GM21528 (cell line): Measurements from ENCODE around the gene PRSS23.
"Not testable (repeated sequence)": the region's sequence is repeated elsewhere in the genome, so short reads cannot be mapped to it uniquely, and the experiment has no call there.

ENCODE experiments used
- ATAC-seq: cut with Tn5 transposase; IDR thresholded peaks from one replicate; pipeline ENCODE4 v1.9.1; 2021; ENCODE audit warnings: mild to moderate bottlenecking, moderate library complexity; ENCODE audit not compliant: unreplicated experiment, low FRiP score

The PRSS23 gene

DNA sequence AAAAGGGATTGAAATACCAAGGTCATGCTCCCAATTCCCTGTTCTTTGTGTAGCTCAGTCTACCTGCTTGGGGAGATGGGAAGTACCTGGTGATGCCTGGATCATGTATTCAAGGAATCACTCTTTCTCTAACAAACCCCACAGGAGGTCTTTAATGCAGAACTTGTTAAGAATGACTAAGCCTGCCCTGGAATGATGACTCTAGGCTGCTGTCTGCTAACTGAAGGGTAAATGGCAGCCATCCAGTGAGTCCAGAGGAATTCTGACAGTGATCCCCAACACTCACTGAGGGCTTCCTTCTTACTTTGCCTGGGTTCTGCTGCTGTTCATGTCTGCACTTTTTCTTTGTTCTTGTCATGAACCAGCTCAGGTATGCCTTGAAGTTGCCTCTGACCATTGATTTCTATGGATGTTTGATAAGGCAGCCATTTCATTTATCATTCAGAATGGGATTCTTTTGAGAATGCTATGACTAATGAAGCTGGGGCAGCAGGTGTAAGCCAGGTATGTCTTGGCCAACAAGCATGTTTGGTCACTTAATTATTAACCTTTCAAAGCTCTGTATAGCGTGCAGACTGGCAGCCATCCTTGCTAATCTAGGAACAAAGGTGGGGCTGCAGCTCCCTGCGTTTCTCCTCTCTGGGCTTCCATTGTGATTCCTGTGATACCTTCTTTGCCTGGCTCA, 11.4 kb downstream of the PRSS23 start:
- no peak for ATAC-seq

DNA sequence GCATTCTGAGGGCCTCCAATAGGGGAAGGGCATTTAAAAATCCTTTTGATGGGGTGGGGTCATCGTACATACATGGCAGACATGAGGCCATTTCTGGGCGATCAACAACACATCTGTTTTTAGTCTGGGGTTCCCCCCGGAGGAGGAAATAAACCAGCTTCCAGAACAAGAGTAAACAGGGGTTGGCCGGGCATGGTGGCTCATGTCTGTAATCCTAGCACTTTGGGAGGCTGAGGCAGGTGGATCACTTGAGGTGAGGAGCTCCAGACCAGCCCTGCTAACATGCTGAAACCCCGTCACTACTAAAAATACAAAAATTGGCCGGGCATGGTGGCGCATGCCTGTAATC, 12.0 kb downstream of the PRSS23 start:
- no peak for ATAC-seq

DNA sequence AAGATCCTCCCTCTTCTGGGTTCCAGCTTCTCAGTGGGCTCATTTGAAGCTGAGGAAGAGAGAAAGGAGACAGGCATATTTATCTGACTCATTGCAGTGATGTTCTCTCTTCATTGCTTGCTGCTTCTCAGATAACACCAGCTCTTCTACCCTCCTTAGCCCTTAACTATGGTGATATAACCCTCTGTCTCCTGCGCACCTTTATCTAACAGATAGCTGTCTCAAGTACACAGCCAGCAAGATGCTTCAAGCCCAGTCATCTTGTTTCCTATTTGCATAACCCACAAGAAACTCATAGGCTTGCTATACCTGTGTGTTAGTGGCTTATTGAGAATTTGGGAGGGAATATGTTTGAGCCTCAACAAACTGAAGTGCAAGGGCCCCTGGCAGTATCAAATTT, 12.6 kb downstream of the PRSS23 start:
- ATAC-seq: no peak

DNA sequence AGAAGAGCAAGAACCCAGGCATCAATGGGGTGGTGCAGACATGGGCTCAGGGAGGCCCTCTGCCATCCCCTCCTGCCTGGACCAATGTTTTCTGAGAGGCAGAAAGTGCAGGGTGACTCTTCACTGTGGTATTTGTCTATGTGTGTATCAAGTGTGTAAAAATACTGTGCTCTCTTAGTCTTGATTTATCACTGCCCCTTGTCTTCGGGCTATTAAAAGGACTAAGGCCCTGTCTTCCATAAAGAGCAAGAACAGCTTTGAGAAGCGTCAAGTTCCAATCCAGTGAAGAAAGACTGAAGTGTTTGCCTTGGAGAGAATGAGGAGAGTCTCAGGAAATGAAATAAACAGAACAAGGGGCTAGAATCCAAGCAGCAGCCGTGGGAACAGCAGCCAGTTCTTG, 14.4 kb downstream of the PRSS23 start:
- ATAC-seq: no peak

DNA sequence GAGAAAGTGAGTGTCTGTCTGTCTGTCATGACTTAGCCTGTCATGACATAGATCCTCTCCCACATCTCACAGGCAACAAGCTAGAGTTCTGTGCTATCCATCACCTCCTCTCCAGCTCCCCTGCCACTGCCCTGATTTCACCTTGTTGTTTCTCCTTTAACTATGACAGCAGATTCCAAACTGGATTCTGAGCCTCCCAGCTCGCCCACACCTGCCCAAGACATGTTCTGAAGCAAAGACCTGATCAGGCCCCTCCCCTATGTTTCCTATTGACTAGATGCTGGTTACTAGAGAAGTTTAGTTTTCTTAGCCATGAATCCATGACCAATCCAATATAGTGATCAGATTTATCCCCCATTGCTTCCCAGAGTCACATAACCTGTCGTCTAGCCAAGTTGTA, 15.4 kb downstream of the PRSS23 start:
- no peak for ATAC-seq

DNA sequence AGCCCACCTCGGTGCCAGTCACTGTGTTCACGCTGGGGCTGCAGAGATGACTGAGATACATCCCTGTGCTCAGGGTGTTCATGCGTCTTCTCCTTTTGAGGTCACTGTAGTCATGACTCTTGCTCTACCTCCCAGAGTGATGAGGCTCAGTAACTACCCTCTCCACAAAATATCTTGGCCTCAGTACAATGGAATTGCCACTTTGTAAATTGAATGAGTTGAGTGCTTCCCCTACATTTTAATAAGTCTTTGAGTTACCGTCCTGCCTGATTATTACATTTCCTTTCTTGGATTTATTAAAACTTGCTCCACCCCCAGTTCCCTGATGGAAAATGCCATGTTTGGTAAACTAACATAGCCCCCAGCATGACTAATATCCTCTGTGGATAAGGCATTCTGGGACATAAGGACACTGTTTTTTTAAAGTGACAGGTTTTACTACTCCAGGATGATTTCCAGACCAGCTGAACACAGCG, 15.9 kb downstream of the PRSS23 start:
- no peak for ATAC-seq

DNA sequence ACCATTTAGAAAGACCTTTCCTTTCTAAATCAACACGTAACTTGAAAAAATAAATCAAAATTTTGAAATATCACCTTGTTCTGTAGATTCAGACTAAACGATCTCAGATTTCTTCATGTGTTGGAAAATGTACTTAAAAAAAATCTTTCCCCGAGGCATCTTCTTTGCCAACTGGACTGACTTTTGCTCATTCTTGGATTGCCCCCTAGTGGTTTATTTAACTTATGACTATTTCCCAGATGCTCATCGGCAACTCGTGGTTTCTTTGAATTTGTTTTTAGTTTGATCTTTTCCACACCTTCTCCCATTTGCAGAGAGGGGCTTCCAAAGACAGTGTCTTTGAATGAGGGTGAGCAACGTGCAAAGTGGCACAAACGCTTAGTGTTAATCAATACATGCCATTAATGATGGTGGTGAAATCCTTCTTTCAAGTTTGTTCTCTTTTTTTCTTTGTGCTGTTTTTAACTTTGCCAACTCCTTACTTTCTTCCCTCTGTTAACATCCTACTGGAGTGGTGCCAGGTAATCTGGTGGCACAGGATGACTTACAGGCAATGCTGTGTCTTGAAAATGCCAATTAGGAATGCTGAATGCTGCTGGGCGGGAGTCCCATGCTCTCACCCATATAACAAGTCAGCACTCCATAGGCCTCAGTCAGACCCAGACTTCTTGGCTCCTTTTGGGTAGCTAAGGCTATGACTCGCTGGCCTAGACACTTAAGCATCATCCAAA, 18.3 kb downstream of the PRSS23 start:
- no peak for ATAC-seq

DNA sequence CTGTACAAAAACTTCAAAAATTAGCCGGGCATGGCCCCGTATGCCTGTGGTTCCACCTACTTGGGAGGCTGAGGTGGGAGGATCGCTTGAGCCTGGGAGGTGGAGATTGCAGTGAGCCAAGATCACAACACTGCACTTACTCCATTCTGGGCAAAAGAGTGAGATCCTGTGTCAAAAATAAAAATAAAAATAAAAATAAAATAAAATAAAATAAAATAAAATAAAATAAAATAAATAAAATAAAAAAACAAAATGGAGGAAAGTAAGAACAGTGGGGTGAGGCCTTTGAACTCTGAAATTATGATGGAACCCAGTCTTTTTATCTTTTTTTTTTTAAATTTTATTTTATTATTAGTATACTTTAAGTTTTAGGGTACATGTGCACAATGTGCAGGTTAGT, 23.8 kb downstream of the PRSS23 start:
- not testable (repeated sequence) for ATAC-seq

DNA sequence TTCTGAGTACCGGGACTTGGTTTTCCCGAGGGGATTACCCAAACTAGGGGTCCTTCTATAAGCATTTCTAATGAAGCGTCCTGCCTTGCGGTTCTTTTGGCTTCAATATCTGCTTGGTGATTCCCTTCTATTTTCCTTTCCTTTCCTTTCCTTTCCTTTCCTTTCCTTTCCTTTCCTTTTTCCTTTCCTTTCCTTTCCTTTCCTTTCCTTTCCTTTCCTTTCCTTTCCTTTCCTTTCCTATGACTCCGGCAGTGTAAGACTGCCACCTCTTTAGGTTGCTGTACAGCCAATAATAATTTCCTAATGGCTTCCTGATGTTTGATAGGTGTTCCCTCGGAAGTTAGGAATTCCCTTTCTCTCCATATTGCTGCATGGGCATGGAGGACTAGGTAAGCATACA, 34.0 kb downstream of the PRSS23 start:
- ATAC-seq: not testable (repeated sequence)

DNA sequence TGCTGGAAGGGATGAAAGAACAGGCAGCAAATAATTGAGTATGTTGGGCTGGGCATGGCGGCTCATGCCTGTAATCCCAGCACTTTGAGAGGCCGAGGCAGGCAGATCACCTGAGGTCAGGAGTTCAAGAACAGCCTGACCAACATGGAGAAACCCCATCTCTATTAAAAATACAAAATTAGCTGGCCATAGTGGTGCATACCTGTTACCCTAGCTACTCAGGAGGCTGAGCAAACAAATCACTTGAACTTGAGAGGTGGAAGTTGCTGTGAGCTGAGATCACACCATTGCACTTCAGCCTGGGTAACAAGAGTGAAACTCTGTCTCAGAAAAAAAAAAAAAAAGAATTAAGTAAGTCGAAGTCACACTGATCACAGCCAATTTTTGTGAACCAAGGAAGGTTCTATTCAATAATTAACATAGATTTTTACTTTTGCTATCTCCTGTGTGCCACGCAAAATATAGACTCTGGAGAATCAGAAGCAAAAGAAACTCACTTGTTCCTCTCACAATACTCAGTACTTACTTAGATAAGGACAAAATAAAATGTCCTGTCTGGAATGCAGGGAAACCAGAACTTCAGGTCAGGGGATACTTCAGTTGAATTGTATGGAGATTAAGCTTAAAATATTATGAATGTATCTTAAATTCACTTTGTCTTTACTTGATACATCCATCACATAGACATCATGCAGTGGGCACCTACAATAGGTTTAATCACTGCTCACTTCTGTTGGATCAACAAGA, 44.6 kb downstream of the PRSS23 start:
- not testable (repeated sequence) for ATAC-seq

DNA sequence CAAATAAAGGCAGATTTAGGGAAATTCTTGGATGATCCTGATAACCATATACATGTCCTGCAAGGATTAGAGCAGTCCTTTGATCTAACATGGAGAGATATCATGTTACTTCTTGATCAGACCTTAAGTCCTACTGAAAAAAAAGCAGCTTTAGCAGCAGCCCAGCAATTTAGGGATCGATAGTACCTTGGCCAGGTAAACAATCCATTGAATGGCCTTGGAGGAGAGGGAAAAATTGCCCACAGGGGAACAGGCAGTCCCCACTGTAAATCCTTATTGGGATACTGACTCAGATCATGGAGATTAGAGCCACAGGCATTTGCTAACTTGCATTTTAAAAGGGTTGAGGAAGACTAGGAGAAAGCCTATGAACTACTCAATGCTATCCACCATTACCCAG, 47.8 kb downstream of the PRSS23 start:
- ATAC-seq: no peak

DNA sequence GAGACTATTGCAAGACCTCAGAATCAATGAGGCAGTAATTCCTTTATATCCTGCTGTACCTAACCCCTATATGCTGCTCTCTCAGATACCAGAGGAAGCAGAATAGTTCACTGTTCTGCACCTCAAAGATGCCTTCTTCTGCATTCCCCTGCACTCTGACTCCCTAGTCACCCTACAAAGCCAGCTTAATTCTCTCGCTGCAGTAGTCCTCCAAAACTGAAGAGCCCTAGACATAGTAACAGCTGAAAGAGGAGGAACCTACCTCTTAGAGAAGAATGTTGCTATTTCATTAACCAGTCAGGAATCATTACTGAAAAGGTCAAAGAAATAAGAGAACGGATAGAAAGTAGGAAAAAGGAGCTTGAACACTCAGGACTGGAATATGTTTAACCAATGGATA, 49.3 kb downstream of the PRSS23 start:
- ATAC-seq: no peak
